Right lobe of liver (tissue), 6 donors: ENCODE results near the gene KCNS1. TPM values are rescaled to one million over a fixed set of nuclear protein-coding genes. Genes with fewer than 3 reads are reported as not detected.

Experiments
- ATAC-seq, 4 donors: fragments of 200-7000 bp; cut with Tn5 transposase; one replicate each; pipeline ENCODE4 v1.9.1; 2020; ENCODE audit warnings: mild to moderate bottlenecking in 4 of 4, moderate library complexity in 4 of 4
- DNase-seq, 3 donors: peaks; one replicate each; pipeline ENCODE4 v3.0.0-alpha.2; 2020
- H3K27ac ChIP-seq, 3 donors: fragments of 200-600 bp; one replicate each; pipeline ENCODE4 v1.8.0; 2022
- H3K27me3 ChIP-seq, 2 donors: fragments of 200-600 bp; one replicate each; pipeline ENCODE4 v1.8.0; 2022
- H3K36me3 ChIP-seq, 4 donors: fragments of 200-600 bp; sonication (generic) in 1 of 4; one replicate each; pipeline versions ENCODE4 v1.5.1 to v1.8.0; 2017 to 2022; ENCODE audit warnings: control low read depth in 1 of 4
- H3K4me1 ChIP-seq, 4 donors: fragments of 200-600 bp; sonication (generic) in 1 of 4; one replicate each; pipeline versions ENCODE4 v1.5.1 to v1.8.0; 2017 to 2022; ENCODE audit warnings: control low read depth in 1 of 4
- H3K4me3 ChIP-seq, 3 donors: fragments of 200-600 bp; one replicate each; pipeline ENCODE4 v1.8.0; 2022
- H3K9me3 ChIP-seq, 4 donors: fragments of 200-600 bp; sonication (generic) in 1 of 4; one replicate each; pipeline versions ENCODE4 v1.5.1 to v1.8.0; 2017 to 2022; ENCODE audit warnings: control low read depth in 1 of 4
- CTCF ChIP-seq, 4 donors: fragments of 200-600 bp in 3 of 4; fragments of 450-650 bp in 1 of 4; IDR thresholded peaks; one replicate each; pipeline versions ENCODE4 v1.5.1 to v1.8.0; 2016 to 2022; ENCODE audit warnings: antibody characterized with exemption in 4 of 4, mild to moderate bottlenecking in 2 of 4
- POLR2A ChIP-seq: fragments of 450-650 bp; IDR thresholded peaks from one replicate; pipeline ENCODE4 v1.6.1; 2017; ENCODE audit warnings: antibody characterized with exemption, mild to moderate bottlenecking
- WGBS: methylation state at CpG from one replicate; pipeline ENCODE4 v1.1.6; 2018; ENCODE audit warnings: low coverage, low lambda C conversion rate; ENCODE audit not compliant: insufficient coverage; ENCODE audit errors: missing lambda C conversion rate; 5-methylcytosine and 5-hydroxymethylcytosine counted together
- intact Hi-C, 2 donors: fragments of 100-400 bp; cut with DNase I; formaldehyde crosslinking; loops; one replicate each; pipeline versions ENCODE4 v1.11.2 to v1.14.1; 2022
- total RNA-seq, 6 experiments: library from RNA; depleted of rRNA in 2 of 6; stranded (reverse); fragments of >200 nt in 2 of 6; fragmentation: NEBNext Ultra II Directional in 3 of 6; extraction: Animal tissue kit (Norgen Biotek cat#: 25700) in 3 of 6; gene quantifications; one replicate each; pipeline versions ENCODE4 v1.1.0 to v1.2.4, GENCODE V29; 2016 to 2023
- donor health status: DM: no; HTN: yes; CAD: no.
- donor health status: DM: no; HTN: no; CAD: no.
- donor health status: DM: no; HTN: no; CAD: no.
- donor health status: DM: no; HTN: yes; CAD: no.
- donor health status: DM: no; HTN: yes; CAD: no.

KCNS1 gene
- total RNA-seq, 6 experiments from 2014 or later, result 0.12 TPM; not detected in 5

GRCh38 chr20:45042978-45043377 lies 57.9 kb downstream of the KCNS1 start:
- Histone ChIP-seq H3K27ac (no peak overlapping the region), H3K4me1 (no peaks in the 10 kb centered on the region), H3K9me3 (no peaks in the 10 kb centered on the region), H3K27me3 (no peaks in the 10 kb centered on the region), H3K4me3 (no peak overlapping the region), H3K36me3 (no peaks in the 10 kb centered on the region)
- intact Hi-C loops, result loop anchor here (10.0 kb wide), 1 partner anchor 52 kb away; no protein-coding TSS in a partner anchor
- no peak for ATAC-seq
- WGBS, result 89% methylated on average over 1 of the region's 1 CpG
- no peak for TF ChIP-seq POLR2A
- TF ChIP-seq CTCF (IDR thresholded peaks at IDR 0.05), result no peak
- no peak for DNase-seq

Other genes with a start within 250 kb of the KCNS1 start
- 10 to 100 TPM; 48.7 to 71.1 (median 54.5) TPM for gene YWHAB, start 215.4 kb downstream of the KCNS1 start, total RNA-seq
- gene PABPC1L, start 191.1 kb downstream of the KCNS1 start, total RNA-seq, result 10 to 100 TPM in 5 of 6 experiments, 1 to 10 TPM in 1; 8.7 to 40.2 (median 27.7) TPM
- gene TOMM34, start 140.7 kb downstream of the KCNS1 start, total RNA-seq, result 10 to 100 TPM in 3 of 6 experiments, 1 to 10 TPM in 3; 6.7 to 17.7 (median 10.0) TPM
- gene STK4, start 134.6 kb downstream of the KCNS1 start, total RNA-seq, result 10 to 100 TPM in 5 of 6 experiments, 1 to 10 TPM in 1; 9.7 to 17.5 (median 13.4) TPM
- not detected for gene WFDC5, start 14.0 kb upstream of the KCNS1 start, total RNA-seq
- not detected for gene WFDC12, start 23.3 kb upstream of the KCNS1 start, total RNA-seq
- gene PI3, start 73.8 kb upstream of the KCNS1 start, total RNA-seq, result not detected
- gene SEMG1, start 105.9 kb upstream of the KCNS1 start, total RNA-seq, result not detected
- gene SEMG2, start 120.2 kb upstream of the KCNS1 start, total RNA-seq, result not detected
- gene SLPI, start 153.4 kb upstream of the KCNS1 start, total RNA-seq, result 100 to 1,000 TPM in 5 of 6 experiments, 10 to 100 TPM in 1; 51.9 to 197 (median 169) TPM
- not detected for gene RBPJL, start 205.7 kb upstream of the KCNS1 start, total RNA-seq
- gene MATN4, start 207.2 kb upstream of the KCNS1 start, total RNA-seq, result not detected
- 100 to 1,000 TPM in 4 of 6 experiments, 10 to 100 TPM in 2; 84.3 to 373 (median 116) TPM for gene SDC4, start 247.3 kb upstream of the KCNS1 start, total RNA-seq